HG03342 (cell line): Measurements from ENCODE around the gene PLOD3.

Experiments used
- ATAC-seq: cut with Tn5 transposase; IDR thresholded peaks from one replicate; pipeline ENCODE4 v1.9.1; 2021; ENCODE audit warnings: mild to moderate bottlenecking, moderate library complexity; ENCODE audit not compliant: unreplicated experiment

Gene PLOD3

GRCh38 chr7:101239951-101240220 lies 22.5 kb upstream of the PLOD3 start:
- no peak for ATAC-seq

GRCh38 chr7:101239191-101239950 lies 22.0 kb upstream of the PLOD3 start:
- no peak for ATAC-seq

GRCh38 chr7:101238226-101239182 lies 21.1 kb upstream of the PLOD3 start:
- no peak for ATAC-seq

- ATAC-seq: no peak
These were observed 20.1 kb upstream of the PLOD3 start, which contains the start of gene CLDN15 for GRCh38 chr7:101237206-101238067. Gene CLDN15 (minus strand): TSS chr7:101237802. CDS start chr7:101237581, 221 bp downstream.

DNA sequence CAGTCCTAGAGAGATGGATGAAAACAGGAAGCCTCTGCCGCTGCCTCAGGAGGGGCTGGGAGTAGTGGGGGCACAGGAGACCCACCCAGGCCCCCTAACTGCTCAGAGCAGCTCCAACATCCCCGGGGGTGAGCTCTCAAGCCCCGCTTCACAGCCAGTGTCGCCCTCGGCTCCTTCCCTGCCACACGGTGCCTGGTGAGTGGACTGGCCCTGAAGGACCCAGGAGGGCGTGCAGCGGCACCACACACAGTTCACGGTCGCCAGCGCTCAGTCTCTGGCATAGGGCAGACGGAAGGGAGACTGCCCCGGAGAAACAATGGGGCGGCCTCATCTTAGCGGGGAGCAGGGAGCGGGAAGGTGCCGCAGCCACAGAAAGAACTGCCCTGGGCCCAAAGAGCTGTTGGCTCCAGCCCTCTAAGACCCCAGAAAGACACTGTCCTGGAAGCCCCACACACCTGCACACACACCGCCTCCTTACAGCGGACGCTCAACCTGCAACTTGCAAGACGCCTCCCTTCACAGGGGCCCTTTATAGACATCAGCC lies 19.0 kb upstream of the PLOD3 start:
- no peak for ATAC-seq

GRCh38 chr7:101235522-101235921 lies 18.1 kb upstream of the PLOD3 start:
- ATAC-seq: no peak

DNA sequence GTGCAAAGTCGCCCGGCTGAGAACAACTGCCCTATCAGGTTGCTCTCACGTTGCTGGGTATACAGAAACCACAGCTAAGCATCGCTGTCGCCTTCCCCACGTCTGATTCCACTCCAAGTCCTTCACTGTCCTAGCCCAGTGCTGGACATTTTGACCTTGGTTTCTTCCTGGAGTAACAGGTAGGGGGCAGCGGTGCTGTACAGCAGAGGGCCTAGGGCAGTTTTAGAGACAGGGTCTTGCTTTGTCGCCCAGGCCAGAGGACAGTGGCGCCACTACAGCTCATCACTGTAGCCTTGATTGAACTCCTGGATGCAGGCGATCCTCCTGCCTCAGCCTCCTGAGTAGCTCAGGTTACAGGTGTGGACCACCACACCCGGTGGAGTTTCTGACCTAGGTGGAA lies 17.7 kb upstream of the PLOD3 start:
- no peak for ATAC-seq

- no peak for ATAC-seq
These were observed 17.3 kb upstream of the PLOD3 start for GRCh38 chr7:101234636-101235035.

DNA sequence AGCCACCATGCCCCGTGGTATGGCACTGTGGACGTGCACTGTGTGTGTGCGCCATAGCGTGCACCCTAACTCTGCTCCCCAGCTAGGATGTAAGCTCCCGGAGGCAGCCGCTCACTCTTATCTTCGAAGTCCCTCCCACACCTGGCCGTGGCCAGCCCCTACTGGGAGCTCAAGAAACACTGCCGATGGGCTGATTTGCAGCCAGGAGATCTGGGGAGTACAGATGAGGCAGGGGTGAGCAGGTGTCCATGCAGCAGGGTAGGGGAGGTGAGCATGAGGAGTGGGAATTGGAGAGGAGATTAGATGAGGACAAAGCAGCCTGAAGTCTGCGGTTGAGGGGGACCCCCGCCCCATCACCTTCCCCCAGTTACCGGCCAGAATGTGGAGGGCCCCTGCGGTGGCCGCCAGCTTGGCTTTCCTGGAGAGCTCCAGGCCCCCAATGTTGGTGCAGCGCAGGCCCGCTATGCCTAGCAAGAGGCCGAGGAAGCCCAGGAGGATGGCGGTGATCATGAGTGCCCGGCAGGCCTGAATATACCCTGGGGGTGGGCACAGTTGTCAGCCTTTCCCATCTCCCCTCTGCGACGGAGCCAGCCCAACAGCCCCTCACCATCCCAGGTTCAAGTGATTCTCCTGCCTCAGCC lies 16.6 kb upstream of the PLOD3 start:
- ATAC-seq: no peak

- no peak for ATAC-seq
These were observed 14.9 kb upstream of the PLOD3 start for GRCh38 chr7:101232141-101232850.

DNA sequence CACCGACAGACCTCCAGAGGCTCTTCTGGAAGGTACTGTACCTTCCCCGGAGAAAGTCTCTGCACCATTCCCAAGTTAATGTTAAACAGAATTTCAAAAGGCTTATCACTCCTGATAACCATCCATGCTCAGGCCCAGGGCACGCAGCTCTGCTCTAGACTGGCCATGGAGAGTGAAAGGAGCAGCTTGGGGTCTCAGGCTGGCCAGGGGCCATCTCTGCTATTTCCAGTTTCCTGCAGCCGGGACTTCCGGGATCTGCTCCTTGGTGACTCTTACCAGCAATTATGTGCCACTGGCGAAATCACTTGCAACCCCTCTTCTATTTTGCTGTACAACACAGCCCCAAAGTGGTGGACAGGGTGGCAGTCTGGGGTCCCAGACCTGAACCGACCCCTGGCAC lies 14.3 kb upstream of the PLOD3 start:
- no peak for ATAC-seq

DNA sequence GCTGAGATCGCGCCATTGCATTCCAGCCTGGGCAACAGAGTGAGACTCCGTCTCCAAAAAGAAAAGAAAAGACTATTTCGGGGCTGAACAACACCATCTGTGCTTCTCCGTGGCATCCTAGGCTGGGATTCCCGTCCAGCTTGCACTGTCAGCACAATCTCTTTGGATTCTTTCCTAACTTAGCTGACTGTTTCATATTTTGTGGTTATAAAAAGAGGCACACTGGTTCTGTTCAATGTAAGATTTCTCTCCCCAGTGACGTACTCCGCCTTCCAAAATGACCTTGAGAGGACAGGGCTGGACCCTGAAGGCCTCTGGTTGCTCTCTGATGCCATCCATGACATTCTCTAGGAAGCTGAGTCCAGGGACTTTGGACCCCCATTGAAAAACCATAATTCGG lies 9.3 kb upstream of the PLOD3 start:
- ATAC-seq: no peak

GRCh38 chr7:101225650-101226049 lies 8.3 kb upstream of the PLOD3 start:
- ATAC-seq: no peak

GRCh38 chr7:101223528-101223927 lies 6.1 kb upstream of the PLOD3 start:
- ATAC-seq: no peak

- ATAC-seq: no peak
These were observed 5.0 kb upstream of the PLOD3 start for GRCh38 chr7:101222275-101222830.

- no peak for ATAC-seq
These were observed 2.9 kb upstream of the PLOD3 start for GRCh38 chr7:101220295-101220694.

- peak; percentile 19 for ATAC-seq
These were observed 1.1 kb upstream of the PLOD3 start for GRCh38 chr7:101218236-101219125.

DNA sequence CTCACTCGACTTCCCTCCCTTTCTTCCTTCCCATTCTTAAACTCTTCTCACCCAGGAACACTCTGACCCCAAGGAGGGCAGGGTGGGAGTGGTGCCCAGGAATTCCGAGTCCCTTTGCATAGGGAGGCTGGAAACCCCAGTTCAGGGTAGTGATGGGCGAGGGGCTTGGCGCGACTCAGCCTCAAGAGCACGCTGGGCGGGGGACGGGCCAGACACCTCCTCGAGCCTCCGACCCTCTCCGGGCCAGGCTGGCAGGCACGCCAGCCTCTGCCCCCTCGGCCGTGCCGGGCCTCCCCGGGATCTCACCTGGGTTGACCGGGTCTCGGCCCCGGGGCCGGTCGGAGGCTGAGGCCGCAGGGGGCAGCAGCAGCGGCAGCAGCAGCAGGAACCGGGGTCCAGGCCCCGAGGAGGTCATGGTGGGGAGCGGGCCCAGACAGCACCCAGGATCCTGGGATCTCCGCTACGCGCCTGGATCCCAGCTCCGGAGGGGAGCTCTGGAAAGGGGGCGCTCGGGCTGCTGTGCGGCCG lies 457 bp downstream of the PLOD3 start:
- ATAC-seq: no peak
